ENCODE data around the gene KIF17. TPM values are rescaled to one million over a fixed set of nuclear protein-coding genes. Genes with fewer than 3 reads are reported as not detected.

KIF17 gene
- total RNA-seq, 6 donors from 2014 or later, result 4.2 to 12.6 (median 8.5) TPM

- ATAC-seq (ENCODE audit: low FRiP score in 2 of 2) (no peak), DNase-seq (no peak)
- WGBS, 2 donors, result 82% methylated on average over 16 to 27 of the region's 29 CpGs
- Histone ChIP-seq H3K27ac (no peak overlapping the region), H3K4me3 (no peak overlapping the region), H3K9me3 (no peaks in the 10 kb centered on the region), H3K36me3 (no peaks in the 10 kb centered on the region), H3K4me1 (peaks cover 0 to 15% (median 3%) of the 10 kb centered on the region in 4 donors), H3K27me3 (peaks cover 0 to 6% (median 2%) of the 10 kb centered on the region in 4 donors)
- TF ChIP-seq EP300 (IDR thresholded peaks at IDR 0.05) (no peak), POLR2A (IDR thresholded peaks at IDR 0.05) (no peak), POLR2AphosphoS5 (IDR thresholded peaks at IDR 0.05) (no peak), CTCF (IDR thresholded peaks at IDR 0.05) (no peak)
Measured at GRCh38 chr1:20725189-20726117, 7.6 kb upstream of the KIF17 start.

- no peak overlapping the region for H3K27ac ChIP-seq
- peak in 1 of 2 donors; percentile 18 for DNase-seq
- WGBS, 2 donors, result 89 to 92% methylated on average over 11 to 17 of the region's 17 CpGs
- no peaks in the 10 kb centered on the region for H3K9me3 ChIP-seq
- peaks cover 0 to under 1% (median 0%) of the 10 kb centered on the region in 4 donors for H3K27me3 ChIP-seq
- H3K4me3 ChIP-seq, result no peak overlapping the region
- ATAC-seq (ENCODE audit: low FRiP score in 2 of 2), result no peak
- peaks cover 0 to 15% (median 3%) of the 10 kb centered on the region in 4 donors for H3K4me1 ChIP-seq
- no peaks in the 10 kb centered on the region for H3K36me3 ChIP-seq
- TF ChIP-seq POLR2AphosphoS5 (IDR thresholded peaks at IDR 0.05) (no peak), CTCF (IDR thresholded peaks at IDR 0.05) (no peak), EP300 (IDR thresholded peaks at IDR 0.05) (no peak), POLR2A (IDR thresholded peaks at IDR 0.05) (no peak)
Measured at GRCh38 chr1:20724364-20725188, 6.8 kb upstream of the KIF17 start.

DNA sequence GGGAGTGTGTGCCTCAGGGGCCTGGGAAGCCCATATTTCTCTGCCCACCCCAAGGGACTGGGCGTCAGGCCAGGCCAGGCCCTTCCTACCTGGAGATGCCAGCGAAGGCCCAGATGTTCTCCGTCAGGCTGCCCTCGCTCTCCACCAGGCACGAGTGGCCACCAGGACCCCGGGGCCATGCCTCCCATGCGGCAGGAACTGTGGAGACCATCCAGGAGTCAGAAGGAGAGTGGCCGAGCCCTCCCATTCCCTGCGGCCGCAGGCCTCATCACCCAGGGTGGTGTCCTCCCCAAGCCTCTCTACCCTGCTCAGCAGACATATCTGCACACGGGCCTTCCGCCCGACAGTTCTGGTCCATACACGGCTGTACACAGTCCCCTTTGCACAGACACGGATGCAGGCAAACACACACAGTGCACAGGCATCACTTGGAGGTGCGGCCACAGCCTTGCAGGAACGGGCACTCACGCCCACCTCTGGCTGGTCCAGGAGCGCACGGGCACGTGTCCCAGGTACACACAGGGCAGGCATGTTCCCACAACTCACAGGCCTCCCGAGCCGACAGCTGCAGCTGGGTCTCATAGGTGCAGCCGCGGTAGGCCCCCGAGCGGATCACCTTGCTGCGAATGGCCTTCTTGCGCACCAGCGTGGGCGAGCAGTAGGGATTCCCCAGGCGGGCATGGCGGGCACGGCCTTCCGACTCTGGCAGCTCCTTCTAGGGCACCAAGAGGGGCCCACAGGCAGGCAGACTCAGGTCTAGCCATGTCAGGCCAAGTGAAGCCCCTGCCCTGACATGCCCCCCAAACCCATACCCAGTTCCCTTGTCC, 5.9 kb upstream of the KIF17 start:
- ATAC-seq (ENCODE audit: low FRiP score in 2 of 2), result no peak
- TF ChIP-seq EP300 (IDR thresholded peaks at IDR 0.05) (no peak), POLR2A (IDR thresholded peaks at IDR 0.05) (no peak), POLR2AphosphoS5 (IDR thresholded peaks at IDR 0.05) (no peak), CTCF (IDR thresholded peaks at IDR 0.05) (no peak)
- WGBS, 2 donors, result 87% methylated on average over 13 to 31 of the region's 35 CpGs
- Histone ChIP-seq H3K27me3 (no peaks in the 10 kb centered on the region), H3K4me3 (no peak overlapping the region), H3K27ac (no peak overlapping the region), H3K9me3 (no peaks in the 10 kb centered on the region), H3K36me3 (no peaks in the 10 kb centered on the region), H3K4me1 (peaks cover 0 to 15% (median 3%) of the 10 kb centered on the region in 4 donors)
- peak; percentile 17 to 71 for DNase-seq

DNA sequence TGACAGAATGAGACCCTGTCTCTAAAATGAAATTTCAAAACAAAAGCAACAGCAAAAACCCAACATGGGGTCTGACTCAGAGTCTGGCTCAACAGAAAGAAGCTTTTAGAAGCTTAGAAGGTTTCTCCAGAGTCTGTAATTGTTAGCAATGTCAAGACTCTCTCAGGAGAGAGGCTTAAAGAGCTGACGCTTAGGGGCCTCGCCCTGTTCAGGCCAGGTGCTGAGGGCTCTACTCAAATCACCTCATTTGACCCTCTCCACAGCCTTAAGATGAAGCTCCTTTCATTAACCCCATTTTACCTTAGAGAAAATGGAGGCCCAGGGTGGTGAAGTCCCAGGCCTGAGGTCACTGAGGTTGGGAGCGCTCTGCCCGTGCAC, 5.3 kb upstream of the KIF17 start:
- no peak overlapping the region for H3K27ac ChIP-seq
- DNase-seq (peak in 1 of 2 donors; percentile 28), ATAC-seq (ENCODE audit: low FRiP score in 2 of 2) (no peak)
- H3K27me3 ChIP-seq, result no peaks in the 10 kb centered on the region
- no peak overlapping the region for H3K4me3 ChIP-seq
- 83% methylated on average over 4 of the region's 4 CpGs for WGBS, 2 donors
- no peaks in the 10 kb centered on the region for H3K9me3 ChIP-seq
- peaks cover 0 to 17% (median 4%) of the 10 kb centered on the region in 4 donors for H3K4me1 ChIP-seq
- no peak for TF ChIP-seq CTCF (IDR thresholded peaks at IDR 0.05)
- no peak for TF ChIP-seq EP300 (IDR thresholded peaks at IDR 0.05)
- no peak for TF ChIP-seq POLR2A (IDR thresholded peaks at IDR 0.05)
- TF ChIP-seq POLR2AphosphoS5 (IDR thresholded peaks at IDR 0.05), result no peak
- H3K36me3 ChIP-seq, result no peaks in the 10 kb centered on the region

All from upper lobe of left lung (tissue), 6 donors.